ENCODE data around the gene FMNL2.

FMNL2 gene

DNA sequence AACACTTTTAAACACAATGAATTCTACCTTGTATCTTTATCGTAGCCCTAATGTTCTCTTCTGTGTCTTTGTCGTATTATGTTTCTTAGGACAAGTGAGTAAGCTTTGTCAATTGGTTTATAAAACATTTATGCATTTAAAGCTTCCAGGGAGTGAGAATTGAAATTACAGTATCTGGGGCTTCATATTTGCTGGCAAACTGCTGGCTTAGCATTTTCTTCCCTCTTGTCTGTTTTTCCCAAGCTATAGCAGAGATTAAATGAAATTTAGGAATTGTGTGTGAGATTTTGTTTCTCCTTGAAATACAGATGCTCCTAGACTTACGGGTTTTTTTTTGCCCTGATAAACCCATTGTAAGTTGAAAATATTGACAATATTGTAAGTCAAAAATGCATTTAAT, 73.3 kb downstream of the FMNL2 start:
- no peaks in the 10 kb centered on the region for H3K4me1 ChIP-seq (ENCODE audit: insufficient read depth, low read length, severe bottlenecking)
- no peak overlapping the region for H2AFZ ChIP-seq (ENCODE audit: low read length)
- no peaks in the 10 kb centered on the region for H3F3A ChIP-seq (ENCODE audit: insufficient read depth, low read length)
- no peak overlapping the region for H3K4me3 ChIP-seq (ENCODE audit: low read depth, low read length, poor library complexity, severe bottlenecking)
- no peak overlapping the region for H3K27ac ChIP-seq (ENCODE audit: low read depth, low read length, poor library complexity, severe bottlenecking)
- no peaks in the 10 kb centered on the region for H3K79me2 ChIP-seq (ENCODE audit: insufficient read depth, low read length)
- no peaks in the 10 kb centered on the region for H4K20me1 ChIP-seq (ENCODE audit: insufficient read depth, low read length)
- TF ChIP-seq, protein P1, sequence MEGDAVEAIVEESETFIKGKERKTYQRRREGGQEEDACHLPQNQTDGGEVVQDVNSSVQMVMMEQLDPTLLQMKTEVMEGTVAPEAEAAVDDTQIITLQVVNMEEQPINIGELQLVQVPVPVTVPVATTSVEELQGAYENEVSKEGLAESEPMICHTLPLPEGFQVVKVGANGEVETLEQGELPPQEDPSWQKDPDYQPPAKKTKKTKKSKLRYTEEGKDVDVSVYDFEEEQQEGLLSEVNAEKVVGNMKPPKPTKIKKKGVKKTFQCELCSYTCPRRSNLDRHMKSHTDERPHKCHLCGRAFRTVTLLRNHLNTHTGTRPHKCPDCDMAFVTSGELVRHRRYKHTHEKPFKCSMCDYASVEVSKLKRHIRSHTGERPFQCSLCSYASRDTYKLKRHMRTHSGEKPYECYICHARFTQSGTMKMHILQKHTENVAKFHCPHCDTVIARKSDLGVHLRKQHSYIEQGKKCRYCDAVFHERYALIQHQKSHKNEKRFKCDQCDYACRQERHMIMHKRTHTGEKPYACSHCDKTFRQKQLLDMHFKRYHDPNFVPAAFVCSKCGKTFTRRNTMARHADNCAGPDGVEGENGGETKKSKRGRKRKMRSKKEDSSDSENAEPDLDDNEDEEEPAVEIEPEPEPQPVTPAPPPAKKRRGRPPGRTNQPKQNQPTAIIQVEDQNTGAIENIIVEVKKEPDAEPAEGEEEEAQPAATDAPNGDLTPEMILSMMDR (IDR thresholded peaks at IDR 0.05; ENCODE audit: low read length), result no peak
- no peak for TF ChIP-seq EZH2 (IDR thresholded peaks at IDR 0.05; ENCODE audit: borderline replicate concordance, low read length)
- no peaks in the 10 kb centered on the region for H3K27me3 ChIP-seq (ENCODE audit: insufficient read depth, low read length)
- H3K9ac ChIP-seq (ENCODE audit: low read length), result no peak overlapping the region
- H3K36me3 ChIP-seq (ENCODE audit: insufficient read depth, low read length), result no peaks in the 10 kb centered on the region
- no peak overlapping the region for H3K4me2 ChIP-seq (ENCODE audit: low read length)
- no peaks in the 10 kb centered on the region for H3K9me3 ChIP-seq (ENCODE audit: low read length)
- no peaks in the 10 kb centered on the region for H3K9me2 ChIP-seq (ENCODE audit: low read depth, low read length)

GRCh38 chr2:152409386-152410164, 74.6 kb downstream of the FMNL2 start:
- H3K27ac ChIP-seq (ENCODE audit: low read depth, low read length, poor library complexity, severe bottlenecking), result no peak overlapping the region
- H3K9ac ChIP-seq (ENCODE audit: low read length), result no peak overlapping the region
- no peaks in the 10 kb centered on the region for H3K27me3 ChIP-seq (ENCODE audit: insufficient read depth, low read length)
- H3K4me2 ChIP-seq (ENCODE audit: low read length), result no peak overlapping the region
- H3K9me2 ChIP-seq (ENCODE audit: low read depth, low read length), result no peaks in the 10 kb centered on the region
- no peak overlapping the region for H2AFZ ChIP-seq (ENCODE audit: low read length)
- no peaks in the 10 kb centered on the region for H3K9me3 ChIP-seq (ENCODE audit: low read length)
- no peak overlapping the region for H3K4me3 ChIP-seq (ENCODE audit: low read depth, low read length, poor library complexity, severe bottlenecking)
- H4K20me1 ChIP-seq (ENCODE audit: insufficient read depth, low read length), result no peaks in the 10 kb centered on the region
- no peaks in the 10 kb centered on the region for H3F3A ChIP-seq (ENCODE audit: insufficient read depth, low read length)
- H3K4me1 ChIP-seq (ENCODE audit: insufficient read depth, low read length, severe bottlenecking), result no peaks in the 10 kb centered on the region
- no peaks in the 10 kb centered on the region for H3K79me2 ChIP-seq (ENCODE audit: insufficient read depth, low read length)
- H3K36me3 ChIP-seq (ENCODE audit: insufficient read depth, low read length), result no peaks in the 10 kb centered on the region
- no peak for TF ChIP-seq EZH2 (IDR thresholded peaks at IDR 0.05; ENCODE audit: borderline replicate concordance, low read length)
- TF ChIP-seq, protein P1 (IDR thresholded peaks at IDR 0.05; ENCODE audit: low read length), result no peak

GRCh38 chr2:152410165-152410597, 75.2 kb downstream of the FMNL2 start:
- Histone ChIP-seq H3K9ac (ENCODE audit: low read length) (no peak overlapping the region), H3K4me1 (ENCODE audit: insufficient read depth, low read length, severe bottlenecking) (no peaks in the 10 kb centered on the region), H3K27ac (ENCODE audit: low read depth, low read length, poor library complexity, severe bottlenecking) (no peak overlapping the region), H3K9me3 (ENCODE audit: low read length) (no peaks in the 10 kb centered on the region), H3K36me3 (ENCODE audit: insufficient read depth, low read length) (no peaks in the 10 kb centered on the region), H3K9me2 (ENCODE audit: low read depth, low read length) (no peaks in the 10 kb centered on the region), H3K79me2 (ENCODE audit: insufficient read depth, low read length) (no peaks in the 10 kb centered on the region), H3K4me2 (ENCODE audit: low read length) (no peak overlapping the region), H2AFZ (ENCODE audit: low read length) (no peak overlapping the region), H3K4me3 (ENCODE audit: low read depth, low read length, poor library complexity, severe bottlenecking) (no peak overlapping the region), H4K20me1 (ENCODE audit: insufficient read depth, low read length) (no peaks in the 10 kb centered on the region), H3F3A (ENCODE audit: insufficient read depth, low read length) (no peaks in the 10 kb centered on the region), H3K27me3 (ENCODE audit: insufficient read depth, low read length) (no peaks in the 10 kb centered on the region)
- no peak for TF ChIP-seq EZH2 (IDR thresholded peaks at IDR 0.05; ENCODE audit: borderline replicate concordance, low read length)
- TF ChIP-seq, protein P1 (IDR thresholded peaks at IDR 0.05; ENCODE audit: low read length), result no peak
